ENCODE data around the gene RUNX2. TPM values are rescaled to one million over a fixed set of nuclear protein-coding genes. Genes with fewer than 3 reads are reported as not detected.

Gene RUNX2
- total and polyA plus RNA-seq, 12 donors: 0.28 to 4.5 (median 1.8) TPM

GRCh38 chr6:45527210-45527609 lies 199.1 kb downstream of the RUNX2 start:
- Histone ChIP-seq H3K4me1 (replicated peaks in 1 of 2) (no peaks in the 10 kb centered on the region), H3K9me3 (replicated peaks in 1 of 3) (no peaks in the 10 kb centered on the region), H3K27me3 (no peaks in the 10 kb centered on the region), H3K4me3 (no peak overlapping the region), H3K36me3 (replicated peaks in 1 of 2) (no peaks in the 10 kb centered on the region), H3K27ac (no peak overlapping the region)
- 50 to 82% (median 62%) methylated on average over 1 of the region's 1 CpG for WGBS, 4 donors
- no peak for DNase-seq
- intact Hi-C loops (cut with DNase I): no loop called here
- TF ChIP-seq POLR2A (IDR thresholded peaks at IDR 0.05): no peak
- TF ChIP-seq CTCF (IDR thresholded peaks at IDR 0.05): no peak

- no peaks in the 10 kb centered on the region for H3K9me3 ChIP-seq (replicated peaks in 1 of 3)
- intact Hi-C loops (cut with DNase I): no loop called here
These were observed 204.0 kb downstream of the RUNX2 start for GRCh38 chr6:45531999-45532595.

GRCh38 chr6:45532721-45533210 lies 204.6 kb downstream of the RUNX2 start:
- Histone ChIP-seq H3K27me3 (no peaks in the 10 kb centered on the region), H3K9me3 (replicated peaks in 1 of 3) (no peaks in the 10 kb centered on the region), H3K27ac (no peak overlapping the region), H3K36me3 (replicated peaks in 1 of 2) (no peaks in the 10 kb centered on the region), H3K4me1 (replicated peaks in 1 of 2) (no peaks in the 10 kb centered on the region), H3K4me3 (no peak overlapping the region)
- WGBS, 4 donors: 41 to 49% (median 47%) methylated on average over 6 of the region's 6 CpGs
- intact Hi-C loops (cut with DNase I): no loop called here
- no peak for DNase-seq
- no peak for TF ChIP-seq POLR2A (IDR thresholded peaks at IDR 0.05)
- TF ChIP-seq CTCF (IDR thresholded peaks at IDR 0.05): no peak

More at GRCh38 chr6:45531999-45532595, 204.0 kb downstream of the RUNX2 start:
- Histone ChIP-seq H3K27me3 (no peaks in the 10 kb centered on the region), H3K4me1 (replicated peaks in 1 of 2) (no peaks in the 10 kb centered on the region), H3K27ac (no peak overlapping the region), H3K36me3 (replicated peaks in 1 of 2) (no peaks in the 10 kb centered on the region), H3K4me3 (no peak overlapping the region)
- TF ChIP-seq CTCF (IDR thresholded peaks at IDR 0.05) (no peak), POLR2A (IDR thresholded peaks at IDR 0.05) (no peak)
- DNase-seq: no peak
- 75 to 92% (median 86%) methylated on average over 2 of the region's 2 CpGs for WGBS, 4 donors

- WGBS, 4 donors: 34 to 52% (median 41%) methylated on average over 4 of the region's 4 CpGs
- H3K4me3 ChIP-seq: no peak overlapping the region
- TF ChIP-seq POLR2A (IDR thresholded peaks at IDR 0.05) (no peak), CTCF (IDR thresholded peaks at IDR 0.05) (no peak)
- H3K4me1 ChIP-seq (replicated peaks in 1 of 2): no peaks in the 10 kb centered on the region
- no peak overlapping the region for H3K27ac ChIP-seq
- intact Hi-C loops (cut with DNase I): no loop called here
- H3K9me3 ChIP-seq (replicated peaks in 1 of 3): no peaks in the 10 kb centered on the region
- H3K27me3 ChIP-seq: no peaks in the 10 kb centered on the region
- H3K36me3 ChIP-seq (replicated peaks in 1 of 2): no peaks in the 10 kb centered on the region
- no peak for DNase-seq
These were observed 205.3 kb downstream of the RUNX2 start for GRCh38 chr6:45533386-45533785.
